H54 (cell line): ENCODE data around the gene BACH2.

Source experiments
- DNase-seq: peaks from one replicate; pipeline ENCODE4 v3.0.0; 2011; ENCODE audit warnings: low spot score, mixed read lengths; ENCODE audit not compliant: insufficient read length
- FAIRE-seq: peaks from 3 replicates; lab custom pipeline; 2011; peaks lifted over from hg19 to GRCh38; lab: Jason Lieb, UNC
- POLR2A ChIP-seq: IDR thresholded peaks from 2 replicates; pipeline ENCODE4 v1.6.1; 2011; ENCODE audit warnings: low read depth, mild to moderate bottlenecking, low read length

BACH2 gene

DNA sequence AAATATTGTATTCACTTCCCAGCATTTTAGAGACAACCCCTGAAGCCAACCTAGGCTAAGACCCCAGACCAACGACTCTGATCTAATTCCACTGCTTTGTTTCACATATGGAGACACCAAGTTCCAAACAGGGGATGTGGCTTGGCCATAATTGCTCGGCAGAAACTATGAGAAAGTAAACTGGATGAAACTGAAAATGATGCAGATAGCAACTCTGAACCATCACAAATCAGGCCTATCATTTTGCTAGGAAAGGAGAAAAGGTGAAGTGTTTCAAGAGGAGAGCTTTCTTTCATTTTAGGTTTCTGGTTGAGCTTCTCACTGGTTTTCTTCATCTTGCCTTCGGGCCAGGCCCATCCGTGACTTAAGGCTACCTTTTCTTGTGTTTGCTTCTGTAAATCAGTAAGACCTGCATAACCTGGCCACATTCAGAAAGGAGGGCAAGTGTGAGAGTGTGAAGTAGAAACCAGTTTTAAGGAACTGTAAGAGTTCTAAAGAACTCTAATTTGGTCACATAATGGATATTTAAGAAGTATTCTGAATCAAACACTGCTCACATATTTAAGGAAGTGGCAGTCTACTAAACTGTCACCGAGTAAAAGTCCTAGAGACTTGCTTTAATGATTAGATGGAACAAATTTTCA, 105.8 kb downstream of the BACH2 start:
- no peak for DNase-seq
- no peak for FAIRE-seq
- no peak for TF ChIP-seq POLR2A

DNA sequence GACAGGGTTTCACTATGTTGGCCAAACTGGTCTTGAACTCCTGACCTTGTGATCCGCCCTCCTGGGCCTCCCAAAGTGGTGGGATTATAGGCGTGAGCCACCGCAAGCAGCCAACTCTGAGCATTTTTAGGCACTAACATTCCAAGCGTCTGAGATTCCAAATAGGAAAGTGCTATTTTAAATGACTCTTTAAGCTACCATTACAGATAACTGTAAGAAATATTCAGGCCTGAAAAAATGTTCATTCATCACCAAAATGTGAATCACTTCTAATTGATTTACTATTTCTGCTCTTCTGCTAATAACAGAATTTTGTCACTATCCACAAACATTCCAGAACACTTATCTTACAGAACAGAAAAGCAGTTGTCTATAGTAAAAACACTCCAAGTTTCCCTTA, 106.5 kb downstream of the BACH2 start:
- FAIRE-seq (no peak), DNase-seq (no peak)
- no peak for TF ChIP-seq POLR2A

- TF ChIP-seq POLR2A = no peak
- DNase-seq (no peak), FAIRE-seq (no peak)
Observed at GRCh38 chr6:90187437-90188121, 109.1 kb downstream of the BACH2 start.

- FAIRE-seq (no peak), DNase-seq (no peak)
- no peak for TF ChIP-seq POLR2A
Observed at GRCh38 chr6:90186637-90187371, 109.8 kb downstream of the BACH2 start.

DNA sequence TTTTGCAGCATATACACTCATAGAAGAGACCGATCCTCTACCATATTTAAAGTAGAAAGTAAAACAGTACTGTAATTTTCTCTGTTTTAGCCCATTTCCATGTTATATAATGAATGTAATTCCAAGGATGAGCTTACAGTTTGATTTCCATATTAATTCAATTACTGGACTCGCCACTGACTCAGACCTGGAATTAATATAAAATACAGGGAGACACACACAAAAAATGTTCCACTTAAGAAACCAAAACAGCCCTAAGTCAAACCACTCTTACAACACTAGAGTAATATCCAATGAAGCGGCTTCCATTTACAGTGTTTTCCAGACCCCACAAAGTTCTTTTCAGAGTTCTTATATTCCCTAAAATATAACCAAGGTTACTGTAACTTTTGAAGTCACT, 110.6 kb downstream of the BACH2 start:
- FAIRE-seq = no peak
- no peak for TF ChIP-seq POLR2A
- no peak for DNase-seq

DNA sequence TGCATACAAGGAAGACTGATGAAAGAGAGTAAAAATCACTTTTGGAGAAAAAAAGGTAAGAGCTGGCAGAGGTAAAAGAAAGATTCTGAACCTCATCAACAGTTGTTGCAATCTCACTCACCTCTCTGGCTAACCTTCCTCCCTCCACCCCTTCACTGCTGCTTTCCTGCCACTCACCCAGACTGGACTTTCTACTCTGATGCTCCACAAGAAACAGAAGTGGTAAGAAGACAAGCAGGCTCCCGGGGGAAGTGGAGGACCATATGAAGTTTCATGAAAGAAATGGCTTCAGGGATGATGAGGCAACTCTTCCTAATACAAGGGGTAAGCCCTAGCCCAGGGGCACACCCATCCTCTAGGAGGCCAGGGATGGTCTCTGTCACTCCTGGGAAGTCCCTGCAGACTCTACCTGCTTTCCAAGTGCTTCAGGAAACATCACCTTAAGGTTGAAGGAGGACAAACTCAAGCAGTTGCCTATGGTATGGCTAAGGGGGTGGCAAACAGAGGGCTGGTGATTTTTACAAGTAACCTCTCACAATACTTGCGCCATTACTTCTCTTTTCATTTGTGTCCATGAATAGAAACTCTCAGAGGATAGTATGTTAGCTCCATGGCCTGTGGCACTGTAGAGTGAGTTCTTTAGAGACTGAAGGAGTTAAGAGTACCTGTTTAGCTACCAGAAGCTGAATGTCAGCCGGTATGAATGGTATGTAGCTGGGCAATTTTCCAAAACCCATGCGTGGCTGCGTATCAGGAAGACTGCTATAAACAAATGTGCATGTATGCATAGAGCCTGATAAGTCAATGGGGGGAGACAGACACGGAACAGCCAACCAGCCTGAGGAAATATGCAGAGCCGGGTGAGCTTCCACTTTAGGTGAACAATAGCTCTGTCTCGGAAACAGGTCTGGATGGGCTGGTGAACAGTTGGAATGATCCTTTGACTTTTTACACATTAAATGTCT, 112.0 kb downstream of the BACH2 start:
- DNase-seq = no peak
- TF ChIP-seq POLR2A = no peak
- no peak for FAIRE-seq

- no peak for TF ChIP-seq POLR2A
- no peak for DNase-seq
- no peak for FAIRE-seq
Observed at GRCh38 chr6:90183587-90184333, 112.9 kb downstream of the BACH2 start.

DNA sequence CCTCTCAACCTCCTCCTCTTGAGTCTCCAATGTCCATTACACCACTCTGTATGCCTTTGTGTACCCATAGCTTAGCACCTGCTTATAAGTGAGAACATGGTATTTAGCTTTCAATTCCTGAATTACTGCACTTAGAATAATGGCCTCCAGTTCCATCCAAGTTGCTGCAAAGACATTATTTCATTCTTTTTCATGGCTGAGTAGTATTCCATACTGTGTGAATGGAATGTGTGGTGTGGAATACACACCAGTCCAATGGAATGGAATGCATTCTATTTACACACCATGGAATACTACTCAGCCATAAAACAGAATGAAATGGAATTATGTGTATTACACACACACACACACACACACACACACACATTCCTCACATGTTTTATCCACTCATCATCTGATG, 116.1 kb downstream of the BACH2 start:
- FAIRE-seq (no peak), DNase-seq (no peak)
- no peak for TF ChIP-seq POLR2A

DNA sequence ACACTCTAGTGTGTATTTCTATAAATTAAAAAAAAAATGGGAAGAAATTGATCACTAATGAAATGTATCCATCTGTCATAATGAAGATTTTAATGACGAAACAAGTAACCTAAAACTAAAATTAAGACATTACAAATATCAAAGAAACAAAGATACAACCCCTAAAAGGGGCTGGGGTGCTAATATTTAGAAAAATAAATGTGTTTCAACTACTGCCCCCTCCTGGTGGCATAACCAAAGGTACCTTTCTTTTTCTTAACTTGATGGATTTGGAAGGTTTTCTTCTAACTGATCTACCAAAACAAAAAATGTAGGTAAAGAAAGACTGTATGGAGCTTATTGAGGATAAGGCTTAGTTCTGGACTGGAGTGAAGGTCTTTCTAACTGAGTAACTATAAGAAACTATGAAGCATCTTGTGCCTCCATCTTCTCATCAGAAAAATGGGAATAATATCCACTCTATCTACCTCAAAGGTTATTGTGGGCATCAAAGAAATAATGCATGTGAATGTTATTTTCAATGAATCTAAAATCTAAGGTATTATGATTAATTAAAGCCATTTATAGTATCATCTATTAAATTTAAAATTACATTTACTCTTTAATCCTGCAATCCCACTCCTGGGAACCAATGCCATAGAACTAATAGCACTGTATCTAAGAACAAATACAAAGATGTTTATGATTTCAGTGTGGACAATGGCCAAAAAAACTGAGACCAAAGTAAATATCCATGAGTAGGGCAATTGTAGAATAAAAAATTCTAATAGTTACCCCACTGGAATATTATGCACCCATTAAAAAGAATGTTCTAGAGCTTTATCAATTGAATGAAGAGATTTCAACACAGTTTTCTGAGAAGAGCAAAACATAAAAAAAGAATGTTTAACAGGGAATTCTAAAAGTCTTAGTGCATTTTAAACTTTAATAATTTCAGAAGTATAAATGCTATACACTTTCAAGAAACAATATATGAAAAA, 117.2 kb downstream of the BACH2 start:
- FAIRE-seq (no peak), DNase-seq (no peak)

GRCh38 chr6:90178384-90178855, 118.2 kb downstream of the BACH2 start:
- FAIRE-seq (no peak), DNase-seq (no peak)
- TF ChIP-seq POLR2A = no peak

More for the DNA sequence above, 117.2 kb downstream of the BACH2 start:
- no peak for TF ChIP-seq POLR2A

- no peak for TF ChIP-seq POLR2A
- FAIRE-seq = no peak
- no peak for DNase-seq
Observed at GRCh38 chr6:90177544-90178383, 118.9 kb downstream of the BACH2 start.
